ENCODE measurements around the gene KRT36. TPM values are rescaled to one million over a fixed set of nuclear protein-coding genes. Genes with fewer than 3 reads are reported as not detected.

Gene KRT36
- total and polyA plus RNA-seq, 10 of the 15 experiments (the other 5 are each of a cell fraction or from before 2014, with no cell fraction given): not detected

- RAD21 ChIA-PET (ENCODE audit: unreplicated experiment): no interaction called here
- peaks cover 0 to 2% of the 10 kb centered on the region in 2 experiments; a peak in 2 of 4 replicates for H3K27me3 ChIP-seq (replicated peaks in 1 of 2; ENCODE audit: control insufficient read depth in 2 of 2, insufficient read depth in 2 of 2, low read length in 1 of 2)
- TF ChIP-seq ZSCAN29 (IDR thresholded peaks at IDR 0.05) (no peak), USF2 (IDR thresholded peaks at IDR 0.05; ENCODE audit: borderline replicate concordance, low read depth, low read length) (no peak), IRF5 (IDR thresholded peaks at IDR 0.05; ENCODE audit: borderline replicate concordance) (no peak), NFIC (IDR thresholded peaks at IDR 0.05; ENCODE audit: low read depth, low read length) (no peak), PRDM15 (CRISPR knock-in tag; IDR thresholded peaks at IDR 0.05) (no peak), TAF1 (IDR thresholded peaks at IDR 0.05; ENCODE audit: borderline replicate concordance, low read depth, low read length) (no peak), E2F8 (IDR thresholded peaks at IDR 0.05; ENCODE audit: low read depth, partially characterized antibody) (no peak), IRF3 (IDR thresholded peaks at IDR 0.05) (no peak), SMAD5 (IDR thresholded peaks at IDR 0.05; ENCODE audit: low read depth) (no peak), BHLHE40 (IDR thresholded peaks at IDR 0.05; ENCODE audit: borderline replicate concordance in 1 of 2, low read depth in 2 of 2, low read length in 1 of 2) (no peak)
- no peaks in the 10 kb centered on the region for H3K4me1 ChIP-seq (ENCODE audit: control insufficient read depth, insufficient read depth, low read length)
- ATAC-seq: no peak
- no peak overlapping the region for H3K4me2 ChIP-seq (ENCODE audit: control insufficient read depth, insufficient read depth)
- SMC1A ChIA-PET (ENCODE audit: uncharacterized antibody, unreplicated experiment): no interaction called here
- no peak overlapping the region for H3K4me3 ChIP-seq
- CTCF ChIA-PET: interaction anchor here (0.5 to 1.7 kb wide), 3 partner anchors 156 to 590 kb away, joined by 3 to 5 read pairs (median 4); no protein-coding TSS in a partner anchor
- no peaks in the 10 kb centered on the region for H3K36me3 ChIP-seq (ENCODE audit: control insufficient read depth in 2 of 2, insufficient read depth in 2 of 2, low read length in 1 of 2)
- intact Hi-C loops (cut with micrococcal nuclease; ENCODE audit: unreplicated experiment) (no loop called here), in situ Hi-C loops (cut with MboI) (no loop called here)
- no peak for DNase-seq (ENCODE audit: low read depth, low spot score)
- H4K20me1 ChIP-seq (ENCODE audit: control insufficient read depth, insufficient read depth): no peaks in the 10 kb centered on the region
- no peak overlapping the region for H3K9ac ChIP-seq (ENCODE audit: control insufficient read depth, insufficient read depth, low read length)
- H2AFZ ChIP-seq (ENCODE audit: control insufficient read depth, low read depth, low read length): no peak overlapping the region
- no peak overlapping the region for H3K27ac ChIP-seq (ENCODE audit: control insufficient read depth, insufficient read depth)
- no peaks in the 10 kb centered on the region for H3K9me3 ChIP-seq (replicated peaks; ENCODE audit: control insufficient read depth, insufficient read depth, low read length)
- no TSS peak for BruUV-seq (replicated peaks)
- WGBS (ENCODE audit: insufficient coverage, insufficient replicate concordance, low lambda C conversion rate, missing lambda C conversion rate): 0% methylated on average over 6 of the region's 6 CpGs
- POLR2A ChIA-PET: no interaction called here
- H3K79me2 ChIP-seq (ENCODE audit: control insufficient read depth, insufficient read depth, low read length): no peaks in the 10 kb centered on the region
- no peak for FAIRE-seq
These were observed 2.6 kb upstream of the KRT36 start for GRCh38 chr17:41492351-41492750.
